GM18858 (cell line): Measurements from ENCODE around the gene SPINT3.

ENCODE experiments used
- ATAC-seq: cut with Tn5 transposase; IDR thresholded peaks from one replicate; pipeline ENCODE4 v1.9.1; 2021; ENCODE audit not compliant: unreplicated experiment

The SPINT3 gene

GRCh38 chr20:45462711-45463509, 52.5 kb downstream of the SPINT3 start:
- ATAC-seq = no peak
